Brain microvascular endothelial cell (primary cell): ENCODE results near the gene GRK1.

ENCODE experiments used
- DNase-seq: peaks from one replicate; pipeline ENCODE4 v3.0.0-alpha.2; 2020
- H3K27ac ChIP-seq: fragments of 250-450 bp; sonication (Bioruptor Pico); 2 replicates; pipeline ENCODE4 v1.5.1; 2020; ENCODE audit warnings: mild to moderate bottlenecking, moderate library complexity
- H3K27me3 ChIP-seq: fragments of 250-450 bp; sonication (Bioruptor Pico); replicated peaks from 2 replicates; pipeline ENCODE4 v1.5.1; 2020; ENCODE audit warnings: mild to moderate bottlenecking
- H3K36me3 ChIP-seq: fragments of 250-450 bp; sonication (Bioruptor Pico); replicated peaks from 2 replicates; pipeline ENCODE4 v1.5.1; 2020; ENCODE audit warnings: mild to moderate bottlenecking
- H3K4me3 ChIP-seq: 2 replicates; pipeline ENCODE4 v1.5.1; 2011; ENCODE audit warnings: low read depth, mild to moderate bottlenecking, control low read depth, low read length, moderate library complexity
- in situ Hi-C: cut with HindIII; loops from 2 replicates; pipeline ENCODE4 v1.10.0; 2017; ENCODE audit warnings: low sequenced_read_pairs, low pct_ligation_motif_present
- TF ChIP-seq, protein P1 (sequence below): IDR thresholded peaks from 2 replicates; pipeline ENCODE4 v1.5.1; 2011; ENCODE audit warnings: low read depth, mild to moderate bottlenecking, moderate library complexity, low read length, control low read depth, inconsistent platforms; ENCODE audit errors: missing control alignments

GRK1 gene

GRCh38 chr13:113776231-113777125 is 109.5 kb downstream of the GRK1 start:
- no peak for DNase-seq
- TF ChIP-seq, protein P1, sequence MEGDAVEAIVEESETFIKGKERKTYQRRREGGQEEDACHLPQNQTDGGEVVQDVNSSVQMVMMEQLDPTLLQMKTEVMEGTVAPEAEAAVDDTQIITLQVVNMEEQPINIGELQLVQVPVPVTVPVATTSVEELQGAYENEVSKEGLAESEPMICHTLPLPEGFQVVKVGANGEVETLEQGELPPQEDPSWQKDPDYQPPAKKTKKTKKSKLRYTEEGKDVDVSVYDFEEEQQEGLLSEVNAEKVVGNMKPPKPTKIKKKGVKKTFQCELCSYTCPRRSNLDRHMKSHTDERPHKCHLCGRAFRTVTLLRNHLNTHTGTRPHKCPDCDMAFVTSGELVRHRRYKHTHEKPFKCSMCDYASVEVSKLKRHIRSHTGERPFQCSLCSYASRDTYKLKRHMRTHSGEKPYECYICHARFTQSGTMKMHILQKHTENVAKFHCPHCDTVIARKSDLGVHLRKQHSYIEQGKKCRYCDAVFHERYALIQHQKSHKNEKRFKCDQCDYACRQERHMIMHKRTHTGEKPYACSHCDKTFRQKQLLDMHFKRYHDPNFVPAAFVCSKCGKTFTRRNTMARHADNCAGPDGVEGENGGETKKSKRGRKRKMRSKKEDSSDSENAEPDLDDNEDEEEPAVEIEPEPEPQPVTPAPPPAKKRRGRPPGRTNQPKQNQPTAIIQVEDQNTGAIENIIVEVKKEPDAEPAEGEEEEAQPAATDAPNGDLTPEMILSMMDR, result no peak
- in situ Hi-C loops, result no loop called here

DNA sequence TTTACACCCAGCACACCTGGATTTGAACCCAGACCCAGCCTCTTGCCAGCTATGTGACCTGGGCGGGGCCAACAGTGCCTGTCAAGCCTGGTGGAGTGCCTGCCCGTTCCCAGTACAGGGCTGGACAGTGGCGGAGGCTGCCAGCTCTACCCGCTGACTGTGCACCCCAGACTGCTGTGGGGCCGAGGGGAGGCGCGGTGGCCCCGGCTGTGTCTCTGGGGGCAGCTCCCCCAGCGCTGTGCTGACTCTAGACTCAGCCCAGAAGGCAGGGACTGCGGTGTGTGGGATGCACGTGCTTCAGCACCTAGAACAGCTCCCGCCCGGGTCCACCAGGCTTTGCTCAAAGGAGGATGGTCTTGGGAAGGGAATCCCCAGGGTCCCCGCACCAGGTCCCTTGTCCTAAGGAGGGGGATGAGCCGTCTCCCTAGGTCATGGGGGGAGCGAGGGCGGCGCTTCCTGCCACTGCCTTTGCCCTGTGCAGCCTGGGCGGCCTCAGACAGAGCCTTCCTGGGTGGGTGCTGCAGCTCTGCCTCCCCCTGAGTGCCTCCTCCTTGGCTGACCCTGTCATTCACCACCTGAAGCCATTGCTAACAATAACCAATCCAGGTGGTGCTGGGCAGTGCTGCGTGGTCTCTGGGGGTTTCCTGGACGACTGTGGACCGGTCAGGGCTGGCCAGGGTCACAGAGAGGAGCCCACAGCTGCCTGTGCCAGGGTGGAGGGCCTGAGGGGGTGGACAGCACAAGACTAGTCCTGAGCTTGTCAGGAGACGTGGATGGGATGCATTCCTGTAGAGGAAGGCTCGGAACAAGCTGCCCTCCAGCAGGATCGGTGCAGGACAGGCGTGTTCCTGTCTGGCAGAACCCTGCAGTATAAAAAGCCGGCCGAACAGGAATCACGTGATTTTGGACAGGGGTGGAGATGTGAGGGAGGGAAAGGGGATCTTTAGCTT is 110.6 kb downstream of the GRK1 start:
- H3K27me3 ChIP-seq, result peaks cover 3% of the 10 kb centered on the region
- no peak overlapping the region for H3K4me3 ChIP-seq
- H3K36me3 ChIP-seq, result no peaks in the 10 kb centered on the region
- in situ Hi-C loops, result no loop called here
- TF ChIP-seq, protein P1, result no peak
- H3K27ac ChIP-seq, result no peak overlapping the region
- DNase-seq, result no peak

More at GRCh38 chr13:113776231-113777125, 109.5 kb downstream of the GRK1 start:
- Histone ChIP-seq H3K4me3 (no peak overlapping the region), H3K36me3 (no peaks in the 10 kb centered on the region), H3K27me3 (peaks cover 3% of the 10 kb centered on the region), H3K27ac (no peak overlapping the region)

DNA sequence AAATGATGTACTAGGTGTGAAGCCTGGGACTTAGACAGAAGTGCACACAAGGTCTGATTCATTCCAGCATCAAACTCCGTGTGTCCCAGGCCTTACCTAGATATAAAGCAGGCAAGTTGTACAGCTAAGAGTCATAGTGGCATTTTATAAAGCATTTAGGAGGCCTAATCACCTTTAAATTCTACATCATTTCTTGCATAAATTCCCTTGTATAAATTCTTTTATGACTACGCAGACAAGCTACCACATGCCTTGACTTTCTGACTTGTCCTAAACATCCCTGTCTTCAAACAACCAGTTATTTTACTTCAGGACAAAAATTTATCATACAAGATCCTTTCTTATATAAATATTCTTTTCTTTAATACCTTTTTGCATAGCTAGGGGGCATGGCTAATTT is 114.6 kb downstream of the GRK1 start:
- H3K4me3 ChIP-seq, result no peak overlapping the region

GRCh38 chr13:113782472-113782871 is 115.5 kb downstream of the GRK1 start:
- TF ChIP-seq, protein P1, result no peak
- in situ Hi-C loops, result no loop called here
- DNase-seq, result no peak
- no peaks in the 10 kb centered on the region for H3K36me3 ChIP-seq
- peaks cover 3% of the 10 kb centered on the region for H3K27me3 ChIP-seq
- no peak overlapping the region for H3K27ac ChIP-seq
- no peak overlapping the region for H3K4me3 ChIP-seq

More for the DNA sequence above, 114.6 kb downstream of the GRK1 start:
- H3K36me3 ChIP-seq, result no peaks in the 10 kb centered on the region
- peaks cover 3% of the 10 kb centered on the region for H3K27me3 ChIP-seq
- no peak overlapping the region for H3K27ac ChIP-seq
- TF ChIP-seq, protein P1, result no peak
- no peak for DNase-seq
- in situ Hi-C loops, result no loop called here

- TF ChIP-seq, protein P1, result no peak
- no peak overlapping the region for H3K27ac ChIP-seq
- in situ Hi-C loops, result no loop called here
- DNase-seq, result no peak
- no peaks in the 10 kb centered on the region for H3K27me3 ChIP-seq
- H3K4me3 ChIP-seq, result no peak overlapping the region
- H3K36me3 ChIP-seq, result no peaks in the 10 kb centered on the region
Observed at GRCh38 chr13:113783200-113783881, 116.3 kb downstream of the GRK1 start.
